Osteocyte (in vitro differentiated cells): Measurements from ENCODE around the gene CBX8. TPM values are rescaled to one million over a fixed set of nuclear protein-coding genes. Genes with fewer than 3 reads are reported as not detected.

Source experiments
- DNase-seq: peaks from one replicate; pipeline ENCODE4 v3.0.0; 2021; ENCODE audit warnings: mixed read lengths; ENCODE audit not compliant: unreplicated experiment; ENCODE audit errors: extremely low spot score
- H3K27ac Mint-ChIP-seq: one replicate; pipeline ENCODE4 v1.8.0; 2021; ENCODE audit warnings: mild to moderate bottlenecking, mixed read lengths; ENCODE audit not compliant: unreplicated experiment
- H3K27me3 Mint-ChIP-seq: one replicate; pipeline ENCODE4 v1.8.0; 2021; ENCODE audit warnings: mixed read lengths; ENCODE audit not compliant: unreplicated experiment
- H3K36me3 Mint-ChIP-seq: one replicate; pipeline ENCODE4 v1.8.0; 2021; ENCODE audit warnings: mixed read lengths; ENCODE audit not compliant: unreplicated experiment
- H3K4me1 Mint-ChIP-seq: one replicate; pipeline ENCODE4 v1.8.0; 2021; ENCODE audit warnings: mixed read lengths; ENCODE audit not compliant: unreplicated experiment
- H3K4me3 Mint-ChIP-seq: one replicate; pipeline ENCODE4 v1.8.0; 2021; ENCODE audit warnings: mild to moderate bottlenecking, moderate library complexity, mixed read lengths; ENCODE audit not compliant: unreplicated experiment
- H3K9me3 Mint-ChIP-seq: one replicate; pipeline ENCODE4 v1.8.0; 2021; ENCODE audit warnings: mixed read lengths; ENCODE audit not compliant: unreplicated experiment
- total RNA-seq: library from RNA; stranded (reverse); gene quantifications from 2 replicates; pipeline ENCODE4 v1.2.1, GENCODE V29; 2021
- TF ChIP-seq, protein P1 (sequence below): fragments of 200-600 bp; sonication (generic); IDR thresholded peaks from 2 replicates; pipeline ENCODE4 v1.5.0; 2021; ENCODE audit warnings: antibody characterized with exemption, mild to moderate bottlenecking, moderate library complexity

The CBX8 gene
- total RNA-seq, 1 donor from 2014 or later, result 5.4 TPM

DNA sequence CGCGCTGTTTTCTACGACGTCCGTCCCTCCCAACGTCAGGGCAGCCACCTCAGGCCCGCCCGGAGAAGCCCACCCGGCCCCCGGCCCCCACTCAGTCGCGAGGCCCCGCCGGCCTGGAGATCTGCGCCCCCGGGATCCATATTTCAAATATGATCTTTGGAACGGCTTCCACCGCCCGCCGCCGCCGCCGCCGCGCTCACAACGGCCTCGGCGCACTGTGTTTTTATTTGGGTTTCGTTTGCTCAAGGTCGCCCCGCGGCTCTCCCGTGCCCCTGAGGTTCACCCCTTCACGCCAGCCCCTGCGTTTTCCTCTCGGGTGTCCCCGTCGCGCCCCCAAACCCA, 46.6 kb upstream of the CBX8 start:
- DNase-seq, result no peak
- no peaks in the 10 kb centered on the region for H3K9me3 Mint-ChIP-seq
- peak overlapping the region; percentile 23 for H3K27ac Mint-ChIP-seq
- peaks cover 30% of the 10 kb centered on the region for H3K4me1 Mint-ChIP-seq
- peaks cover 13% of the 10 kb centered on the region for H3K27me3 Mint-ChIP-seq
- H3K36me3 Mint-ChIP-seq, result no peaks in the 10 kb centered on the region
- TF ChIP-seq, protein P1, sequence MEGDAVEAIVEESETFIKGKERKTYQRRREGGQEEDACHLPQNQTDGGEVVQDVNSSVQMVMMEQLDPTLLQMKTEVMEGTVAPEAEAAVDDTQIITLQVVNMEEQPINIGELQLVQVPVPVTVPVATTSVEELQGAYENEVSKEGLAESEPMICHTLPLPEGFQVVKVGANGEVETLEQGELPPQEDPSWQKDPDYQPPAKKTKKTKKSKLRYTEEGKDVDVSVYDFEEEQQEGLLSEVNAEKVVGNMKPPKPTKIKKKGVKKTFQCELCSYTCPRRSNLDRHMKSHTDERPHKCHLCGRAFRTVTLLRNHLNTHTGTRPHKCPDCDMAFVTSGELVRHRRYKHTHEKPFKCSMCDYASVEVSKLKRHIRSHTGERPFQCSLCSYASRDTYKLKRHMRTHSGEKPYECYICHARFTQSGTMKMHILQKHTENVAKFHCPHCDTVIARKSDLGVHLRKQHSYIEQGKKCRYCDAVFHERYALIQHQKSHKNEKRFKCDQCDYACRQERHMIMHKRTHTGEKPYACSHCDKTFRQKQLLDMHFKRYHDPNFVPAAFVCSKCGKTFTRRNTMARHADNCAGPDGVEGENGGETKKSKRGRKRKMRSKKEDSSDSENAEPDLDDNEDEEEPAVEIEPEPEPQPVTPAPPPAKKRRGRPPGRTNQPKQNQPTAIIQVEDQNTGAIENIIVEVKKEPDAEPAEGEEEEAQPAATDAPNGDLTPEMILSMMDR, result no peak
- peak overlapping the region; percentile 71 for H3K4me3 Mint-ChIP-seq

DNA sequence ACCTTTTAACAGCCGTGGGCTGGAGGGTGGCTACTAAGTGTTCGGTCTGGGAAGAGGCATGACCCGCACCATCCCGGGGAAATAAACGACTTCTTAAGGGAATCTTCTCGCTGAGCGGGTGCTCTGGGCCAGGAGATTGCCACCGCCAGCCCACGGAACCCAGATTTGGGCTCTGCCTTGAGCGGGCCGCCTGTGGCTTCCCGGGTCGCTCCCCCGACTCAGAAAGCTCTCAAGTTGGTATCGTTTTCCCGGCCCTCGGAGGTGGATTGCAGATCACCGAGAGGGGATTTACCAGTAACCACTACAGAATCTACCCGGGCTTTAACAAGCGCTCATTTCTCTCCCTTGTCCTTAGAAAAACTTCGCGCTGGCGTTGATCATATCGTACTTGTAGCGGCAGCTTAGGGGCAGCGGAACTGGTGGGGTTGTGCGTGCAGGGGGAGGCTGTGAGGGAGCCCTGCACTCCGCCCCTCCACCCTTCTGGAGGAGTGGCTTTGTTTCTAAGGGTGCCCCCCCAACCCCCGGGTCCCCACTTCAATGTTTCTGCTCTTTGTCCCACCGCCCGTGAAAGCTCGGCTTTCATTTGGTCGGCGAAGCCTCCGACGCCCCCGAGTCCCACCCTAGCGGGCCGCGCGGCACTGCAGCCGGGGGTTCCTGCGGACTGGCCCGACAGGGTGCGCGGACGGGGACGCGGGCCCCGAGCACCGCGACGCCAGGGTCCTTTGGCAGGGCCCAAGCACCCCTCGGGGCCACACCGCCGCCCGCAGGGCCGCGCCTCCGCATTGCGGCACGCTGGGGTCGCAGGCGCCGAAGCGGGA, 46.0 kb upstream of the CBX8 start:
- H3K27me3 Mint-ChIP-seq, result peaks cover 13% of the 10 kb centered on the region
- TF ChIP-seq, protein P1, result no peak
- DNase-seq, result no peak

DNA sequence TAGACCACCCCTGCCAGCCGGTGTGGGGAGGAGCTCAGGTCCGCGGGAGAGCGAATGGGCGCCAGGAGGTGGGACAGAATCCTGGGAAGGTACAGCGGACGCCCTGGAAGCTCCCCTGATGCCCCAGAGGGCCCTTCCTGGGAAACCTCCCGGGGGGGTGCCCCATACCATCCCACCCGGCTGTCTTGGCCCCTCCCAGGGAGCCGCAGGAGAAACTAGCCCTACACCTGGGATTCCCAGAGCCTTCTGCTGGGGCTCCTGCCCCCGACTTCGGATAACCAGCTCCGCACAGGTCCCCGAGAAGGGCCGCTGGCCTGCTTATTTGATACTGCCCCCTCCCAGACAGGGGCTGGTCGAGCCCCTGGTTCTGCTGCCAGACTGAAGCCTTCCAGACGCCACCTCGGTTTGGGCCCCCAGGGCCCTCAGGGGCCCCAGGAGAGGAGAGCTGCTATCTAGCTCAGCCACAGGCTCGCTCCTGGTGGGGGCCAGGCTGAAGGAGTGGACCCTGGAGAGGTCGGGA, 45.3 kb upstream of the CBX8 start:
- Mint-ChIP-seq H3K9me3 (no peaks in the 10 kb centered on the region), H3K4me3 (peak overlapping the region; percentile 26), H3K27ac (no peak overlapping the region), H3K4me1 (peaks cover 42% of the 10 kb centered on the region), H3K27me3 (peaks cover 13% of the 10 kb centered on the region), H3K36me3 (no peaks in the 10 kb centered on the region)
- DNase-seq, result no peak
- TF ChIP-seq, protein P1, result no peak

More for the DNA sequence above, 46.0 kb upstream of the CBX8 start:
- no peaks in the 10 kb centered on the region for H3K9me3 Mint-ChIP-seq
- H3K4me1 Mint-ChIP-seq, result peaks cover 36% of the 10 kb centered on the region
- H3K4me3 Mint-ChIP-seq, result peak overlapping the region; percentile 8
- H3K36me3 Mint-ChIP-seq, result no peaks in the 10 kb centered on the region
- peak overlapping the region; percentile 31 for H3K27ac Mint-ChIP-seq

DNA sequence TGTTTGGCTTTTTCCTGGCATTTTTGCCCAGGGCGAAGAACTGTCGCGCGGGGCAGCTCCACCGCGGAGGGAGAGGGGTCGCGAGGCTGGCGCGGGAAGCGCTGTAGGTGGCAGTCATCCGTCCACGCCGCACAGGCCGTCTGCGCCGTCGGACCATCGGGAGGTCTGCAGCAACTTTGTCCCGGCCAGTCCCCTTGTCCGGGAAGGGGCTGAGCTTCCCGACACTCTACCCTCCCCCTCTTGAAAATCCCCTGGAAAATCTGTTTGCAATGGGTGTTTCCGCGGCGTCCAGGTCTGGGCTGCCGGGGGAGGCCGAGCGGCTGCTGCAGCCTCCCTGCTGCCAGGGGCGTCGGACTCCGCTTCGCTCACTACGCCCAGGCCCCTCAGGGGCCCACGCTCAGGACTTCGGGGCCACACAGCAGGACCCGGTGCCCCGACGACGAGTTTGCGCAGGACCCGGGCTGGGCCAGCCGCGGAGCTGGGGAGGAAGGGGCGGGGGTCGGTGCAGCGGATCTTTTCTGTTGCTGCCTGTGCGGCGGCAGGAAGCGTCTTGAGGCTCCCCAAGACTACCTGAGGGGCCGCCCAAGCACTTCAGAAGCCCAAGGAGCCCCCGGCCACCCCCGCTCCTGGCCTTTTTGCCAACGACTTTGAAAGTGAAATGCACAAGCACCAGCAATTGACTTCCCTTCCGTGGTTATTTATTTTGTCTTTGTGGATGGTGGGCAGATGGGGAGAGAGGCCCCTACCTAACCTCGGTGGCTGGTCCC, 44.7 kb upstream of the CBX8 start:
- peaks cover 47% of the 10 kb centered on the region for H3K4me1 Mint-ChIP-seq
- H3K9me3 Mint-ChIP-seq, result no peaks in the 10 kb centered on the region
- H3K27ac Mint-ChIP-seq, result no peak overlapping the region
- DNase-seq, result no peak
- H3K36me3 Mint-ChIP-seq, result no peaks in the 10 kb centered on the region
- H3K4me3 Mint-ChIP-seq, result peak overlapping the region; percentile 26
- peaks cover 13% of the 10 kb centered on the region for H3K27me3 Mint-ChIP-seq
- TF ChIP-seq, protein P1, result no peak

GRCh38 chr17:79840989-79841286, 44.1 kb upstream of the CBX8 start:
- TF ChIP-seq, protein P1, result no peak
- Mint-ChIP-seq H3K27me3 (peaks cover 13% of the 10 kb centered on the region), H3K9me3 (no peaks in the 10 kb centered on the region), H3K4me1 (peaks cover 47% of the 10 kb centered on the region), H3K27ac (no peak overlapping the region), H3K36me3 (no peaks in the 10 kb centered on the region), H3K4me3 (no peak overlapping the region)
- no peak for DNase-seq
